Epithelial cell of alveolus of lung (primary cell): Measurements from ENCODE around the gene PPHLN1. TPM values are rescaled to one million over a fixed set of nuclear protein-coding genes. Genes with fewer than 3 reads are reported as not detected.

Experiments used
- total RNA-seq: library from RNA; depleted of rRNA; stranded (reverse); fragments of >200 nt; gene quantifications from 2 replicates; pipeline ENCODE4 v1.2.1, GENCODE V29; 2015

Gene PPHLN1
- total RNA-seq: 49.9 and 53.5 TPM in 2 replicates

GRCh38 chr12:42325653-42326474, at the start of gene PPHLN1, which contains the start of gene ZCRB1:
Gene PPHLN1, plus strand, starts transcription at chr12:42326167. Its CDS starts 9,736 bp downstream, at chr12:42335903.
Gene ZCRB1, minus strand, starts transcription at chr12:42326094. Its CDS starts 1,992 bp downstream, at chr12:42324102.

Other genes with a start within 250 kb of the PPHLN1 start
- gene GXYLT1, start 181.3 kb upstream of the PPHLN1 start, total RNA-seq: 9.6 and 11.3 TPM in 2 replicates
- 10.2 and 26.5 TPM in 2 replicates for gene YAF2, start 87.9 kb upstream of the PPHLN1 start, total RNA-seq
- 26.4 and 39.4 TPM in 2 replicates for gene ZCRB1, start 73 bp upstream of the PPHLN1 start, total RNA-seq